NOMO-1 treated with DMSO at 0.1 percent for 48 hours (cell line): ENCODE measurements around the gene GIMAP5.
A peak's percentile ranks its signal among the peaks of the same experiment; 100 is the strongest.

Experiments used
- DNase-seq: peaks from one replicate; lab custom pipeline; 2025; ENCODE audit not compliant: unreplicated experiment; lab: John Stamatoyannopoulos, UW

GIMAP5 gene

GRCh38 chr7:150734254-150734653, 3.0 kb upstream of the GIMAP5 start:
- no peak for DNase-seq

GRCh38 chr7:150735596-150736358, 1.4 kb upstream of the GIMAP5 start:
- DNase-seq: no peak

DNA sequence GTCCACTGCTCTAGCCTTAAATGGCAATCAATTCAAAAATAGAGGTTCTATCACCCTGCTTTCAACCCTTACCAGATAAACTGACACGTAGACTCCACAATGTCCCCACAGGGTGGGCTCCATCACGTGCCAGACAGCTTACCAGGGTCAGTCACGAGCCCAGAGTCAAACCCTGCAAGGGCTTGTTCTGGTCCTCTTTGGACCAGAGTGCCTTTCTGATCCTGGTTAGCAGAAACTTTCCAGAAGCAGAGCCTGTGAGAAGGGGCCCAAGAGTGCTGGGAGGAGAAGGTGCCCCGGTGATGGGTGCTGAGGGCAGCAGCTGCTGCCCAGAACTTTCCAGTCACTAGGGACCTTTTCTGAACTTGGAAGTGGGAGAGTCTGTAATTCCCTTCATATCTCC, 354 bp upstream of the GIMAP5 start:
- DNase-seq: no peak

- DNase-seq: no peak
Measured at GRCh38 chr7:150738092-150738491, 874 bp downstream of the GIMAP5 start.

- DNase-seq: no peak
Measured at GRCh38 chr7:150738591-150739001, 1.4 kb downstream of the GIMAP5 start.

- no peak for DNase-seq
Measured at GRCh38 chr7:150739033-150739432, 1.8 kb downstream of the GIMAP5 start.

DNA sequence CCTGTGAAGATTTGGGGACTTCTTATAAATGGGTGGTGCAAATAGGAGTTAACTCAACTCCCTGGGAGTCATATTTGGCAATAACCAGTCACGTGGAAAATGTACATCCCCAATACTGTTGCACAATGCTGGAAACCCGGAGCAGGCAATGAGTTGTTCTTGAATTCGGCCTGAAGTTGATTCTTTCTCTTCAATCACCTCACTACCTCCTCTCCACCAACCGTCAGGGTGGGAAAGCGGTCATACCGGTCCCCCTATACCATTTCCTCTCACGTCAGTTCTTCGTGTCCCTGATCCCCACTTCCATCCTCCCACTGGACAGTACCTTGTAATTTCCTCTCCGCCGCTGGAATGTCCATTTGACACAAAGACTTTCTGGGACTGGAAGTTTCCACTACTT, 2.8 kb downstream of the GIMAP5 start:
- DNase-seq: no peak

DNA sequence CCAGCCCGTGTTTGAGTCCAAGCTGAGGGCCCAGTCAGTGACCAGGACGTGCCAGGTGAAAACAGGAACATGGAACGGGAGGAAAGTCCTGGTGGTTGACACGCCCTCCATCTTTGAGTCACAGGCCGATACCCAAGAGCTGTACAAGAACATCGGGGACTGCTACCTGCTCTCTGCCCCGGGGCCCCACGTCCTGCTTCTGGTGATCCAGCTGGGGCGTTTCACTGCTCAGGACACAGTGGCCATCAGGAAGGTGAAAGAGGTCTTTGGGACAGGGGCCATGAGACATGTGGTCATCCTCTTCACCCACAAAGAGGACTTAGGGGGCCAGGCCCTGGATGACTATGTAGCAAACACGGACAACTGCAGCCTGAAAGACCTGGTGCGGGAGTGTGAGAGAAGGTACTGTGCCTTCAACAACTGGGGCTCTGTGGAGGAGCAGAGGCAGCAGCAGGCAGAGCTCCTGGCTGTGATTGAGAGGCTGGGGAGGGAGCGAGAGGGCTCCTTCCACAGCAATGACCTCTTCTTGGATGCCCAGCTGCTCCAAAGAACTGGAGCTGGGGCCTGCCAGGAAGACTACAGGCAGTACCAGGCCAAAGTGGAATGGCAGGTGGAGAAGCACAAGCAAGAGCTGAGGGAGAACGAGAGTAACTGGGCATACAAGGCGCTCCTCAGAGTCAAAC, 5.2 kb downstream of the GIMAP5 start:
- no peak for DNase-seq

DNA sequence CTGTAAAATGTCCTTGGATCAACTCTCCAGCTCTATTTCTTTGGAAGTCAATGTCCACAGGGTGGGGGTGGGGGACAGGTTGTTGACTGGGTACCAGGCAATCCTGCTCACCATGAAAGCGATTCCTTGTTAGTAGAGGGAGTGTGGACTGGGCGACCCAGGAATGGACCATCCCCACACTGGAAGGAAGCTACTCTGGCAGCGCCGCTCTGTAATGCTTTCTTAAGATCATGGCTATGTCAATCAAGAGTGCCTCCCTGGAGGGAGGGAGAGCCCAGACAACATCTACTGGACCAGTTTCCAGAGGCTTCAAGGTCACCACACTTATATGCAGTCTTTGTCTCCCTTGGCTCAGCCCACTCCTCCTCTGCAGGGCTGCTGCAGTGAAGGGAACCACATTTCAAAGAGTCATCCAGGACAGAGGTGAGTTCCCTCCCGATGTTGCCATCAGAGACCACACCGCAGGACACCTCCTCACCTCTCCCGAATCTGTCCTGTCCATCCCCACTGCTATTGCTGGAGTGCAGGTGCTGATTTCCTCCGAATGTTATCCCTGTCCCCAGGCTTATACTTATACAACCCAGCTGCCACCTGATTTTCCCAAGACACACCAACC, 6.9 kb downstream of the GIMAP5 start:
- no peak for DNase-seq

DNA sequence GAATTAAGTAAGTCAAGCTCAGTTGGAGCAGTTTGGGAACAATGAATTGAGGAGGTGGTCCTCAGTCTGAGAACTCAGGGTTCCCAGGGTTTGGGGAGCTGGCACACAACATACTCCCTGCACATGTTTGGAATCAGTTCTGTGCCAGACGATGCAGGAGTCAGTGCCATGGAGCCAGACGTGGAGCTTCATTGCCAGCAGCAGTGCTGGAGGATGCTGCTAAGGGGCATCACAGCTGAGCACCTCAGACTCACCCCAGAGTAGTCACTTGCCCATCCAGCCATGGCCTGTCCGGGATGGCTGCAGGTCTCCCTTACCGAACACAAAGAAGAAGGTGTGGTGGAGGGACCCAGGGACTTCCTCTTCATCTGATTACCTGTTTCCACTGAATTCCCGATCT, 7.9 kb downstream of the GIMAP5 start:
- no peak for DNase-seq

DNA sequence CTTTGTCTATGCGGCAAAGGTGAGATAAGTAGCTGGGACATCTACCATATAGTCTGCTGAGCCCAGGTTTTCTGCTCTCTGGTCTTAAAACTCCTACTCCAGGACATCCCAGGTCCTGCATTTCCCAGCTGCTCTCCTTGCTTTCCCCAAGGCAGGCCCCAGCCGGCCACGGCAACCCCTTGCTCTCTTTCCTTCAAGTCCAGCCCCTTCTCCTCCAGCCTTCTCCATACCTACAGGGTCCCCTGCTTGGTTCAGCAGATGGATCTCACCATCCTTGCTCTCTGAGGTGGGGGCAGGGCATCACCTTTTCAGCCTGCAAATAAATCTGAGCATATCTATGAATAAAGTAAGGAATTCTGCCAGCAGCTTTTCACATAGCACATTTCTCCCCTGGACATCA, 8.7 kb downstream of the GIMAP5 start:
- no peak for DNase-seq

- DNase-seq: no peak
Measured at GRCh38 chr7:150746921-150747320, 9.7 kb downstream of the GIMAP5 start.

GRCh38 chr7:150748376-150748775, 11.2 kb downstream of the GIMAP5 start:
- DNase-seq: no peak

DNA sequence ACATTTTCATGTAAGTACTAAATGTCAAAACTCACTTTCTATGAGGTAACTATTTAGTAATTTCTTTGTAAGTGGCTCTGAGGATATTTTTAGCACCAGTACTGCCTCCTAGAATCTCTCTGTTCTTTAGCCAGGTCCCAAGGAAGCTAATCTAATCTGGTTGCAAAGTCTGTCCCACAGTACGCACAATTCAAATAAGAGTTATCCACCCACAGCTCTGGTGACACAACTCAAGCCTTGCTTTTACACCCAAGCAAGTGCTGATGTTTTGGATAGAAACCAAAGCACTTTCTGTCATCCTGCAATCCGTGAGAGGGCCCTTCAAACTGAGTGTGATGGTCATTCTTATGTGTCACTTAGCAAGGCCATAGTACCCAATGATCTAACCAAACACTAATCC, 14.5 kb downstream of the GIMAP5 start:
- no peak for DNase-seq

GRCh38 chr7:150753239-150753638, 16.0 kb downstream of the GIMAP5 start:
- peak; percentile 6 for DNase-seq

GRCh38 chr7:150753826-150754603, 16.8 kb downstream of the GIMAP5 start:
- DNase-seq: peak; percentile 14

GRCh38 chr7:150754951-150755350, 17.7 kb downstream of the GIMAP5 start:
- no peak for DNase-seq

- DNase-seq: no peak
Measured at GRCh38 chr7:150755473-150756099, 18.4 kb downstream of the GIMAP5 start.

GRCh38 chr7:150756166-150756565, 18.9 kb downstream of the GIMAP5 start:
- DNase-seq: no peak

DNA sequence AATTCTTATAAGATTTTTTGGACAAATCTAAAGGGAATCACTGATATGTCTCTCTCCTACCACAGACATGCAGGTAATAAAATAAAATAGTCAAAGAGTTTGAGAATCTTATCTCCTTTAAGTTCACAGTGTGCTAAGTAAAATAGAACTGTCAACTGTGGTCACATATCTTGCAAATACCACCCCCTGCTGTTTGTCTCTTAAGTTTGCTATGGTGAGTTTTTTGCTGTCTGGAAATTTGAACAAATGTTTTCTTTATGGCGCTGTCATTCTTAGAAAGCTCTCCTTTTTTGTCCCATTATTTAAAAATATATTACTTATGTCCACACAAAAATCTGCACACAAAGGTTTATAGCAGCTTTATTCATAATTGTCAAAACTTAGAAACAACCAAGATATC, 19.6 kb downstream of the GIMAP5 start:
- peak; percentile 26 for DNase-seq

- DNase-seq: no peak
Measured at GRCh38 chr7:150759479-150759878, 22.3 kb downstream of the GIMAP5 start.
